IMR-90 (cell line): ENCODE measurements around the gene ATP23. TPM values are rescaled to one million over a fixed set of nuclear protein-coding genes. Genes with fewer than 3 reads are reported as not detected.

ENCODE experiments used
- ATAC-seq: fragments of 200-7000 bp; cut with Tn5 transposase; 2 replicates; pipeline ENCODE4 v1.9.1; 2020; ENCODE audit warnings: low read depth, mild to moderate bottlenecking, moderate library complexity
- BruUV-seq: library from RNA; stranded (reverse); fragments of 400-500 nt; replicated peaks from 2 replicates; lab custom pipeline; 2021; lab: Mats Ljungman, UMichigan
- CTCF ChIA-PET: fragments of 300-600 bp; formaldehyde crosslinking; extraction: SDS; loops from one replicate; lab custom pipeline; 2021; ENCODE audit warnings: antibody characterized with exemption; lab: Yijun Ruan, JAX
- POLR2A ChIA-PET: fragments of 300-600 bp; sonication (Branson Sonifier 250); formaldehyde crosslinking; loops from one replicate; lab custom pipeline; 2022; ENCODE audit warnings: antibody characterized with exemption; ENCODE audit not compliant: unreplicated experiment; lab: Charles Lee
- DNase-seq: peaks from one replicate; pipeline ENCODE4 v3.0.0; 2013
- H2AFZ ChIP-seq: replicated peaks from 2 replicates; pipeline ENCODE3; 2013; ENCODE audit warnings: low read length, mild to moderate bottlenecking; ENCODE audit not compliant: poor library complexity
- H2AK5ac ChIP-seq: 2 replicates; pipeline ENCODE4 v1.6.1; 2013; ENCODE audit warnings: low read depth, low read length, inconsistent platforms
- H2AK9ac ChIP-seq: replicated peaks from 2 replicates; pipeline ENCODE3; 2013; ENCODE audit warnings: mild to moderate bottlenecking, low read depth, low read length, moderate library complexity; ENCODE audit not compliant: poor library complexity
- H2BK120ac ChIP-seq: 2 replicates; pipeline ENCODE4 v1.6.1; 2013; ENCODE audit warnings: low read depth, low read length, inconsistent platforms
- H2BK15ac ChIP-seq: 3 replicates; pipeline ENCODE4 v1.6.1; 2013; ENCODE audit warnings: low read depth, low read length, inconsistent platforms
- H2BK20ac ChIP-seq: 2 replicates; pipeline ENCODE4 v1.6.1; 2013; ENCODE audit warnings: low read depth, mild to moderate bottlenecking, inconsistent platforms, low read length, moderate library complexity
- H2BK5ac ChIP-seq: 2 replicates; pipeline ENCODE4 v1.6.1; 2013; ENCODE audit warnings: mild to moderate bottlenecking, low read depth, low read length, inconsistent platforms; ENCODE audit not compliant: poor library complexity, severe bottlenecking
- H3K14ac ChIP-seq: replicated peaks from 2 replicates; pipeline ENCODE4 v1.6.1; 2013; ENCODE audit warnings: low read depth, low read length, inconsistent platforms
- H3K18ac ChIP-seq: 2 replicates; pipeline ENCODE4 v1.6.1; 2013; ENCODE audit warnings: low read depth, low read length, control low read depth
- H3K23ac ChIP-seq: 2 replicates; pipeline ENCODE4 v1.6.1; 2013; ENCODE audit warnings: low read depth, low read length, inconsistent platforms
- H3K27ac ChIP-seq: 2 replicates; pipeline ENCODE4 v1.5.1; 2013; ENCODE audit warnings: mild to moderate bottlenecking, control low read depth, low read length; ENCODE audit not compliant: insufficient read depth
- H3K27me3 ChIP-seq: 2 replicates; pipeline ENCODE4 v1.6.1; 2013; ENCODE audit warnings: low read length; ENCODE audit not compliant: control insufficient read depth, insufficient read depth
- H3K36me3 ChIP-seq: 2 replicates; pipeline ENCODE4 v1.6.1; 2013; ENCODE audit warnings: low read length, mixed read lengths; ENCODE audit not compliant: control insufficient read depth, insufficient read depth
- H3K4ac ChIP-seq: 2 replicates; pipeline ENCODE4 v1.6.1; 2013; ENCODE audit warnings: low read depth, low read length, inconsistent platforms
- H3K4me1 ChIP-seq: 2 replicates; pipeline ENCODE4 v1.6.1; 2013; ENCODE audit warnings: low read length, mixed read lengths; ENCODE audit not compliant: control insufficient read depth, insufficient read depth
- H3K4me2 ChIP-seq: 2 replicates; pipeline ENCODE4 v1.6.1; 2013; ENCODE audit warnings: low read depth, mild to moderate bottlenecking, control low read depth, low read length, moderate library complexity
- H3K4me3 ChIP-seq: 2 replicates; pipeline ENCODE4 v1.5.1; 2013; ENCODE audit warnings: low read depth, mild to moderate bottlenecking, control low read depth, low read length, moderate library complexity; ENCODE audit not compliant: insufficient read depth
- H3K56ac ChIP-seq: 2 replicates; pipeline ENCODE4 v1.6.1; 2013; ENCODE audit warnings: low read length, inconsistent platforms; ENCODE audit not compliant: insufficient read depth; ENCODE audit errors: extremely low read depth
- H3K79me1 ChIP-seq, 2 experiments: 2 replicates each; pipeline ENCODE4 v1.6.1; 2013; ENCODE audit warnings: low read length in 2 of 2, inconsistent platforms in 1 of 2, low read depth in 1 of 2
- H3K9ac ChIP-seq: 2 replicates; pipeline ENCODE4 v1.6.1; 2013; ENCODE audit warnings: low read depth, low read length, control low read depth
- H3K9me1 ChIP-seq: 2 replicates; pipeline ENCODE4 v1.6.1; 2013; ENCODE audit warnings: low read length, inconsistent platforms; ENCODE audit not compliant: insufficient read depth
- H3K9me3 ChIP-seq: 2 replicates; pipeline ENCODE4 v1.6.1; 2013; ENCODE audit warnings: low read length; ENCODE audit not compliant: control insufficient read depth, insufficient read depth
- H4K20me1 ChIP-seq: 2 replicates; pipeline ENCODE4 v1.6.1; 2013; ENCODE audit warnings: low read length, inconsistent platforms; ENCODE audit not compliant: insufficient read depth
- H4K5ac ChIP-seq: 2 replicates; pipeline ENCODE4 v1.6.1; 2013; ENCODE audit warnings: mild to moderate bottlenecking, low read depth, low read length, control low read depth
- H4K8ac ChIP-seq, 2 experiments: 2 replicates each; pipeline ENCODE4 v1.6.1; 2013; ENCODE audit warnings: low read depth in 2 of 2, low read length in 2 of 2, control low read depth in 1 of 2, inconsistent platforms in 1 of 2
- H4K91ac ChIP-seq: 2 replicates; pipeline ENCODE4 v1.6.1; 2013; ENCODE audit warnings: low read depth, low read length, inconsistent platforms; ENCODE audit not compliant: insufficient read depth
- CHD1 ChIP-seq: IDR thresholded peaks from 2 replicates; pipeline ENCODE4 v1.6.1; 2012; ENCODE audit warnings: low read depth, low read length, improper control_type of control experiment
- FOS ChIP-seq: fragments of 150-350 bp; IDR thresholded peaks from 2 replicates; pipeline ENCODE4 v1.6.1; 2016; ENCODE audit warnings: low read depth, low read length
- MAFK ChIP-seq: IDR thresholded peaks from 2 replicates; pipeline ENCODE4 v1.6.1; 2012; ENCODE audit warnings: low read depth, low read length, improper control_type of control experiment
- MAZ ChIP-seq: IDR thresholded peaks from 2 replicates; pipeline ENCODE4 v1.6.1; 2012; ENCODE audit warnings: low read depth, mild to moderate bottlenecking, low read length, improper control_type of control experiment, moderate library complexity, borderline replicate concordance
- MXI1 ChIP-seq: IDR thresholded peaks from 2 replicates; pipeline ENCODE4 v1.6.1; 2012; ENCODE audit warnings: low read depth, mild to moderate bottlenecking, low read length, moderate library complexity, borderline replicate concordance
- NFE2L2 ChIP-seq: fragments of 150-350 bp; IDR thresholded peaks from 2 replicates; pipeline ENCODE4 v1.6.1; 2016; ENCODE audit warnings: low read depth, mild to moderate bottlenecking, low read length
- POLR2A ChIP-seq: IDR thresholded peaks from 2 replicates; pipeline ENCODE4 v1.6.1; 2012; ENCODE audit warnings: mild to moderate bottlenecking, low read depth, low read length
- RAD21 ChIP-seq: IDR thresholded peaks from 2 replicates; pipeline ENCODE4 v1.6.1; 2012; ENCODE audit warnings: low read length, improper control_type of control experiment
- RCOR1 ChIP-seq: IDR thresholded peaks from 2 replicates; pipeline ENCODE4 v1.6.1; 2012; ENCODE audit warnings: mild to moderate bottlenecking, low read length, improper control_type of control experiment; ENCODE audit not compliant: insufficient replicate concordance
- RFX5 ChIP-seq: IDR thresholded peaks from 2 replicates; pipeline ENCODE4 v1.8.0; 2012; ENCODE audit warnings: low read depth, mild to moderate bottlenecking, low read length, moderate library complexity
- SMC3 ChIP-seq: fragments of 150-350 bp; IDR thresholded peaks from 2 replicates; pipeline ENCODE4 v1.6.1; 2016; ENCODE audit warnings: low read depth, mild to moderate bottlenecking, antibody characterized with exemption, low read length, moderate library complexity
- WGBS, 2 experiments: methylation state at CpG; one replicate each; pipeline versions ENCODE4 v1.1.5 to v1.1.7; 2013; ENCODE audit warnings: missing lambda C conversion rate in 2 of 2; ENCODE audit not compliant: insufficient read length in 1 of 2; ENCODE audit errors: extremely low coverage in 2 of 2; 5-methylcytosine and 5-hydroxymethylcytosine counted together
- dilution Hi-C: fragments of 300-500 bp; cut with HindIII; formaldehyde crosslinking; loops from one replicate; pipeline ENCODE4 v1.14.3; 2018; ENCODE audit warnings: low sequenced_read_pairs; ENCODE audit not compliant: unreplicated experiment
- in situ Hi-C: fragments of 300-500 bp; cut with MboI; formaldehyde crosslinking; loops from 3 replicates; pipeline ENCODE4 v1.14.3; 2019; ENCODE audit warnings: low sequenced_read_pairs, inconsistent platforms, mixed read lengths
- intact Hi-C: fragments of 100-400 bp; cut with micrococcal nuclease; formaldehyde crosslinking; loops from 2 replicates; pipeline ENCODE4 v1.10.0; 2022
- polyA plus RNA-seq, 3 experiments: library from polyadenylated mRNA; depleted of rRNA; stranded (reverse); fragments of >200 nt; gene quantifications; 2 replicates each; pipeline ENCODE4 v1.2.3, GENCODE V29; 2012; ENCODE audit warnings: low replicate concordance in 1 of 3
- total RNA-seq: library from RNA; depleted of rRNA; stranded (reverse); fragments of >200 nt; gene quantifications from 2 replicates; pipeline ENCODE4 v1.2.3, GENCODE V29; 2012
- TF ChIP-seq, protein P1 (sequence below): conservative IDR thresholded peaks from 2 replicates; pipeline ENCODE4 v1.5.1; 2012; ENCODE audit warnings: mild to moderate bottlenecking, low read depth, low read length, improper control_type of control experiment
- TF ChIP-seq, protein P2 (sequence below): fragments of 150-350 bp; IDR thresholded peaks from 2 replicates; pipeline ENCODE4 v1.6.1; 2016; ENCODE audit warnings: low read depth, mild to moderate bottlenecking, low read length, moderate library complexity, borderline replicate concordance

The ATP23 gene
- total and polyA plus RNA-seq, 2 of the 4 experiments (the other 2 are of a cell fraction): 6.4 to 7.2 TPM

DNA sequence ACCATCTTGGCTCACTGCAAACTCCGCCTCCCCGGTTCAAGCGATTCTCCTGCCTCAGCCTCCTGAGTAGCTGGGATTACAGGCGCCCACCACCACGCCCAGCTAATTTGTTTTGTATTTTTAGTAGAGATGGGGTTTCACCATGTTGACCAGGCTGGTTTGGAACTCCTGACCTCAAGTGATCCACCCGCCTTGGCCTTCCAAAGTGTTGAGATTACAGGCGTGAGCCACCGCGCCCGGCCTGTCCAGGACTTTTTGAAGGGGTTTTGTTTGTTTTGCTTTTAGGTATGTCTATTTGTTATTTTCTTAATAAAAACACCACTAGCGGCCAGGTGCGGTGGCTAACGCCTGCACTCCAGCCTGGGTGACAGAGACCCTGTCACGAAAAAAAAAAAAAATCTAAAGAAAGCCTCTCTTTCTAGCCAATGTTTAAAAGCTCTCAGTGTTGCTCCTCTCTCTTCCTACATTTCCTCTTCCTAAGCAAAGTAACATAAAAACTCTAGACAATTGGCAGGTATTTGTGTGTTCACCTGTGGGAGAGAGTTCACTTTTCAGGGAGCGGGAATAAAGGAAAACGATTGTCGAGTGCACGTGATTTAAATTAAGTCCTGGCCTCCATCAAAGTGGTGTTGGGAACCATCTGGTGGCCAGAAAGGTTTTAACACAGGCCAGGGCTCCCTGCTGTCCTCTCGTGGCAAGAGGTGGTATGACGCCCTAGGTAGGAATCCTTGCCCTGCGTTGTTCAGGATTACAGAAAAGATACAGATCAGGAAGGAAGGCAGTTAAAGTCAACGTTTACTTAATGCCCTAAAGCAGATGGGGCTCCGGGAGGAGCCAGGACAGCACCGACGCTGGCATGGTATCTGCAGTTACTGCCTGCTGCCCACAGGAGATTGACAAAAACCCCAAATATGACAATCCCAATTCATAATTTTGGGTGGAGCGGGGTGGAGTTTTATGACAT, 36.2 kb upstream of the ATP23 start:
- Histone ChIP-seq H3K36me3 (no peaks in the 10 kb centered on the region), H3K27me3 (peaks cover 24% of the 10 kb centered on the region), H3K9me1 (no peaks in the 10 kb centered on the region), H2AK5ac (no peak overlapping the region), H3K23ac (no peak overlapping the region), H4K20me1 (no peaks in the 10 kb centered on the region), H3K4me2 (peak overlapping the region; percentile 44; the same call in 1 of the 2 replicates), H2AK9ac (peak overlapping the region; percentile 43), H3K9me3 (no peaks in the 10 kb centered on the region), H3K4ac (0 out of 2 replicates have a peak overlapping the region, but pooled peaks have one; percentile 30), H3K4me3 (no peak overlapping the region), H2BK20ac (peak overlapping the region; percentile 64; the same call in 1 of the 2 replicates), H2BK5ac (peak overlapping the region; percentile 19), H2BK15ac (no peak overlapping the region), H3K14ac (peak overlapping the region; percentile 53; the same call in 1 of the 2 replicates), H3K4me1 (peaks cover 3% of the 10 kb centered on the region), H3K79me1 (no peaks in the 10 kb centered on the region; a peak in 1 of 4 replicates), H3K18ac (no peak overlapping the region), H2BK120ac (no peak overlapping the region; the same call in 1 of the 2 replicates), H3K27ac (no peak overlapping the region), H4K91ac (no peak overlapping the region), H3K56ac (no peak overlapping the region), H4K5ac (no peak overlapping the region), H4K8ac (peak overlapping the region in 1 of 2 experiments; percentile 56; a peak in 1 of 4 replicates), H2AFZ (peak overlapping the region; percentile 74), H3K9ac (no peak overlapping the region)
- ATAC-seq (peak; percentile 97), DNase-seq (peak; percentile 88)
- intact Hi-C loops: loop anchor here (1.0 kb wide), 3 partner anchors 74 to 123 kb away; partner anchors contain the start of gene TSFM
- in situ Hi-C loops: loop anchor here (5.0 kb wide), 1 partner anchor 78 kb away; no protein-coding TSS in a partner anchor
- dilution Hi-C loops: no loop called here
- no TSS peak for BruUV-seq
- WGBS, 2 experiments: 50% methylated on average over 2 of the region's 26 CpGs; no CpG with 5 or more reads in 1 of the 2 experiments
- POLR2A ChIA-PET: no interaction called here
- CTCF ChIA-PET: interaction anchor here (0.6 to 1.6 kb wide), 9 partner anchors 8 to 749 kb away, joined by 3 to 9 read pairs (median 4); no protein-coding TSS in a partner anchor
- TF ChIP-seq SMC3 (peak; percentile 100), RAD21 (peak; percentile 100), FOS (no peak), RCOR1 (no peak), POLR2A (peak; percentile 64), MAFK (peak; percentile 21; the same call in 1 of the 2 replicates), MAZ (no peak), RFX5 (no peak), MXI1 (0 out of 2 replicates have a peak, but pooled peaks have one; percentile 53), NFE2L2 (no peak), CHD1 (no peak)
- TF ChIP-seq, protein P1, sequence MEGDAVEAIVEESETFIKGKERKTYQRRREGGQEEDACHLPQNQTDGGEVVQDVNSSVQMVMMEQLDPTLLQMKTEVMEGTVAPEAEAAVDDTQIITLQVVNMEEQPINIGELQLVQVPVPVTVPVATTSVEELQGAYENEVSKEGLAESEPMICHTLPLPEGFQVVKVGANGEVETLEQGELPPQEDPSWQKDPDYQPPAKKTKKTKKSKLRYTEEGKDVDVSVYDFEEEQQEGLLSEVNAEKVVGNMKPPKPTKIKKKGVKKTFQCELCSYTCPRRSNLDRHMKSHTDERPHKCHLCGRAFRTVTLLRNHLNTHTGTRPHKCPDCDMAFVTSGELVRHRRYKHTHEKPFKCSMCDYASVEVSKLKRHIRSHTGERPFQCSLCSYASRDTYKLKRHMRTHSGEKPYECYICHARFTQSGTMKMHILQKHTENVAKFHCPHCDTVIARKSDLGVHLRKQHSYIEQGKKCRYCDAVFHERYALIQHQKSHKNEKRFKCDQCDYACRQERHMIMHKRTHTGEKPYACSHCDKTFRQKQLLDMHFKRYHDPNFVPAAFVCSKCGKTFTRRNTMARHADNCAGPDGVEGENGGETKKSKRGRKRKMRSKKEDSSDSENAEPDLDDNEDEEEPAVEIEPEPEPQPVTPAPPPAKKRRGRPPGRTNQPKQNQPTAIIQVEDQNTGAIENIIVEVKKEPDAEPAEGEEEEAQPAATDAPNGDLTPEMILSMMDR: peak; percentile 100; the same call in 1 of the 2 replicates
- TF ChIP-seq, protein P2, sequence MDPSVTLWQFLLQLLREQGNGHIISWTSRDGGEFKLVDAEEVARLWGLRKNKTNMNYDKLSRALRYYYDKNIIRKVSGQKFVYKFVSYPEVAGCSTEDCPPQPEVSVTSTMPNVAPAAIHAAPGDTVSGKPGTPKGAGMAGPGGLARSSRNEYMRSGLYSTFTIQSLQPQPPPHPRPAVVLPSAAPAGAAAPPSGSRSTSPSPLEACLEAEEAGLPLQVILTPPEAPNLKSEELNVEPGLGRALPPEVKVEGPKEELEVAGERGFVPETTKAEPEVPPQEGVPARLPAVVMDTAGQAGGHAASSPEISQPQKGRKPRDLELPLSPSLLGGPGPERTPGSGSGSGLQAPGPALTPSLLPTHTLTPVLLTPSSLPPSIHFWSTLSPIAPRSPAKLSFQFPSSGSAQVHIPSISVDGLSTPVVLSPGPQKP: no peak
